AG10803 (cell line): Measurements from ENCODE around the gene SYTL4.
"Not testable (repeated sequence)": the region's sequence is repeated elsewhere in the genome, so short reads cannot be mapped to it uniquely, and the experiment has no call there.

ENCODE experiments used
- DNase-seq: peaks from one replicate; pipeline ENCODE4 v3.0.0; 2010; ENCODE audit warnings: low read depth
- H3K4me3 ChIP-seq: 2 replicates; pipeline ENCODE4 v1.5.1; 2011; ENCODE audit warnings: mild to moderate bottlenecking, low read length, control low read depth
- CTCF ChIP-seq: conservative IDR thresholded peaks from 2 replicates; pipeline ENCODE4 v1.5.1; 2011; ENCODE audit warnings: mild to moderate bottlenecking, low read length, control low read depth, inconsistent platforms

Gene SYTL4

GRCh38 chrX:100745806-100746537, 14.1 kb upstream of the SYTL4 start:
- no peak overlapping the region for H3K4me3 ChIP-seq
- DNase-seq: no peak
- TF ChIP-seq CTCF: no peak

GRCh38 chrX:100745205-100745604, 13.3 kb upstream of the SYTL4 start:
- no peak overlapping the region for H3K4me3 ChIP-seq
- DNase-seq: no peak
- no peak for TF ChIP-seq CTCF

GRCh38 chrX:100743009-100743607, 11.2 kb upstream of the SYTL4 start:
- no peak for TF ChIP-seq CTCF
- no peak for DNase-seq

GRCh38 chrX:100724006-100724405, 7.9 kb downstream of the SYTL4 start:
- DNase-seq, H3K4me3 ChIP-seq: not testable (repeated sequence)

More at GRCh38 chrX:100743009-100743607, 11.2 kb upstream of the SYTL4 start:
- no peak overlapping the region for H3K4me3 ChIP-seq

- H3K4me3 ChIP-seq: no peak overlapping the region
- DNase-seq: no peak
- no peak for TF ChIP-seq CTCF
Observed at GRCh38 chrX:100721328-100721727, 10.6 kb downstream of the SYTL4 start.

- TF ChIP-seq CTCF: no peak
- no peak overlapping the region for H3K4me3 ChIP-seq
- DNase-seq: no peak
Observed at GRCh38 chrX:100720301-100720700, 11.6 kb downstream of the SYTL4 start.

GRCh38 chrX:100719139-100719538, 12.8 kb downstream of the SYTL4 start:
- no peak for DNase-seq
- H3K4me3 ChIP-seq: no peak overlapping the region
- no peak for TF ChIP-seq CTCF
